Neural progenitor cell (in vitro differentiated cells): ENCODE data around the gene FOXK1. TPM values are rescaled to one million over a fixed set of nuclear protein-coding genes. Genes with fewer than 3 reads are reported as not detected.

Experiments
- DNase-seq: peaks from one replicate; pipeline ENCODE4 v3.0.0-alpha.2; 2016; ENCODE audit warnings: low spot score
- H2AFZ ChIP-seq: fragments of 200-600 bp; sonication (generic); replicated peaks from 2 replicates; pipeline ENCODE4 v1.6.1; 2016; ENCODE audit warnings: antibody characterized with exemption
- H3F3A ChIP-seq: fragments of 200-600 bp; sonication (generic); 2 replicates; pipeline ENCODE4 v1.6.1; 2016; ENCODE audit warnings: antibody characterized with exemption, low read depth
- H3K27ac ChIP-seq: fragments of 200-600 bp; sonication (generic); 2 replicates; pipeline ENCODE4 v1.5.1; 2016; ENCODE audit warnings: mild to moderate bottlenecking
- H3K27me3 ChIP-seq: fragments of 200-600 bp; sonication (generic); 2 replicates; pipeline ENCODE4 v1.6.1; 2016; ENCODE audit warnings: mild to moderate bottlenecking, moderate library complexity
- H3K36me3 ChIP-seq: fragments of 200-600 bp; sonication (generic); 2 replicates; pipeline ENCODE4 v1.5.1; 2016
- H3K4me1 ChIP-seq: fragments of 200-600 bp; sonication (generic); 2 replicates; pipeline ENCODE4 v1.6.1; 2016; ENCODE audit warnings: mixed run types
- H3K4me2 ChIP-seq: fragments of 200-600 bp; sonication (generic); 2 replicates; pipeline ENCODE4 v1.6.1; 2016
- H3K4me3 ChIP-seq: fragments of 200-600 bp; sonication (generic); 2 replicates; pipeline ENCODE4 v1.5.1; 2016
- H3K79me2 ChIP-seq: fragments of 200-600 bp; sonication (generic); 2 replicates; pipeline ENCODE4 v1.6.1; 2016; ENCODE audit warnings: low read depth
- H3K9ac ChIP-seq: fragments of 200-600 bp; sonication (generic); 2 replicates; pipeline ENCODE4 v1.6.1; 2016
- H3K9me3 ChIP-seq: fragments of 200-600 bp; sonication (generic); 2 replicates; pipeline ENCODE4 v1.5.1; 2016; ENCODE audit warnings: low read depth
- H4K20me1 ChIP-seq: fragments of 200-600 bp; sonication (generic); 2 replicates; pipeline ENCODE4 v1.6.1; 2016; ENCODE audit warnings: low read depth
- H3K27ac Mint-ChIP-seq: 3 replicates; pipeline ENCODE4 v1.8.0; 2021; ENCODE audit warnings: mixed read lengths
- H3K27me3 Mint-ChIP-seq: 2 replicates; pipeline ENCODE4 v1.8.0; 2022; ENCODE audit warnings: low read depth, mild to moderate bottlenecking, inconsistent platforms, moderate library complexity, mixed read lengths; ENCODE audit not compliant: insufficient read depth
- H3K36me3 Mint-ChIP-seq: 3 replicates; pipeline ENCODE4 v1.8.0; 2021; ENCODE audit warnings: mixed read lengths
- H3K4me1 Mint-ChIP-seq: 3 replicates; pipeline ENCODE4 v1.8.0; 2021; ENCODE audit warnings: mixed read lengths
- H3K4me3 Mint-ChIP-seq: 3 replicates; pipeline ENCODE4 v1.8.0; 2021; ENCODE audit warnings: mild to moderate bottlenecking, moderate library complexity, mixed read lengths
- H3K9me3 Mint-ChIP-seq: 3 replicates; pipeline ENCODE4 v1.8.0; 2020; ENCODE audit warnings: mixed read lengths
- EZH2 ChIP-seq: fragments of 200-600 bp; sonication (generic); IDR thresholded peaks from 2 replicates; pipeline ENCODE4 v1.6.1; 2017; ENCODE audit warnings: antibody characterized with exemption, mild to moderate bottlenecking, moderate library complexity
- EZH2phosphoT487 ChIP-seq: fragments of 200-600 bp; sonication (generic); IDR thresholded peaks from 2 replicates; pipeline ENCODE4 v1.6.1; 2017; ENCODE audit warnings: antibody characterized with exemption
- total RNA-seq: library from RNA; depleted of rRNA; stranded (reverse); fragments of >200 nt; gene quantifications from 2 replicates; pipeline ENCODE4 v1.2.3, GENCODE V29; 2015; ENCODE audit warnings: low replicate concordance
- TF ChIP-seq, protein P1 (sequence below): fragments of 200-600 bp; sonication (generic); IDR thresholded peaks from 2 replicates; pipeline ENCODE4 v1.5.1; 2017; ENCODE audit warnings: antibody characterized with exemption, mild to moderate bottlenecking

FOXK1 gene
- total RNA-seq, 1 donor from 2014 or later, result 11.1 TPM

DNA sequence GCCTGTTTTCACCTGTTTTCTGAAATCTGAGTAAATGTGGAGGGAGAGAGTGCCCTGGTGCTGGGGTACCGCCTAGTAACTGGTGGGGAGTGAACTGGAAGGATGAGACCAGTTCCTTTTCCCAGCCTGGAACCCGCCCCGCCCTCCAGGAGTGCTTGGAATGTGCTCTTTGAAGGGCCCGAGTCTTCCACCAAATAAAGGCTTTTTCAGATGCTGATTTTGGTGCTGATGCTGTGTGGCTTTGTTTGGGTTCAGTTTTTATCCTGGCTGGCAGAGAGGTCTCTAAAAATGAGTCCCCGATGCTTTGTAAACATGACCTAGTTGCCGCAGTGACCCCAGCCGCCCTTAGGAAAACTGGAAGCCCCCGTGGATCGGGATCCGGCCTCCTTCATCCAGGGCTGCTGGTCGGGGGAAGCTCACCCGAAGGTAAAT is 25.9 kb downstream of the FOXK1 start:
- Histone ChIP-seq H3K4me1 (peaks cover 37% of the 10 kb centered on the region), H3K9ac (no peak overlapping the region), H3K4me2 (peak overlapping the region; percentile 98), H4K20me1 (peaks cover 99% of the 10 kb centered on the region), H3K27ac (peak overlapping the region; percentile 15), H3K9me3 (no peaks in the 10 kb centered on the region), H3K4me3 (peak overlapping the region; percentile 58), H2AFZ (no peak overlapping the region), H3K27me3 (peaks cover 68% of the 10 kb centered on the region), H3K36me3 (no peaks in the 10 kb centered on the region), H3F3A (peaks cover 27% of the 10 kb centered on the region), H3K79me2 (peaks cover 71% of the 10 kb centered on the region)
- Mint-ChIP-seq H3K27me3 (peaks cover 5% of the 10 kb centered on the region), H3K36me3 (peaks cover 26% of the 10 kb centered on the region), H3K27ac (peak overlapping the region; percentile 98), H3K4me1 (peaks cover 65% of the 10 kb centered on the region), H3K9me3 (peaks cover 14% of the 10 kb centered on the region), H3K4me3 (peak overlapping the region; percentile 88)
- TF ChIP-seq EZH2phosphoT487, result no peak
- peak; percentile 37 for TF ChIP-seq EZH2
- TF ChIP-seq, protein P1, sequence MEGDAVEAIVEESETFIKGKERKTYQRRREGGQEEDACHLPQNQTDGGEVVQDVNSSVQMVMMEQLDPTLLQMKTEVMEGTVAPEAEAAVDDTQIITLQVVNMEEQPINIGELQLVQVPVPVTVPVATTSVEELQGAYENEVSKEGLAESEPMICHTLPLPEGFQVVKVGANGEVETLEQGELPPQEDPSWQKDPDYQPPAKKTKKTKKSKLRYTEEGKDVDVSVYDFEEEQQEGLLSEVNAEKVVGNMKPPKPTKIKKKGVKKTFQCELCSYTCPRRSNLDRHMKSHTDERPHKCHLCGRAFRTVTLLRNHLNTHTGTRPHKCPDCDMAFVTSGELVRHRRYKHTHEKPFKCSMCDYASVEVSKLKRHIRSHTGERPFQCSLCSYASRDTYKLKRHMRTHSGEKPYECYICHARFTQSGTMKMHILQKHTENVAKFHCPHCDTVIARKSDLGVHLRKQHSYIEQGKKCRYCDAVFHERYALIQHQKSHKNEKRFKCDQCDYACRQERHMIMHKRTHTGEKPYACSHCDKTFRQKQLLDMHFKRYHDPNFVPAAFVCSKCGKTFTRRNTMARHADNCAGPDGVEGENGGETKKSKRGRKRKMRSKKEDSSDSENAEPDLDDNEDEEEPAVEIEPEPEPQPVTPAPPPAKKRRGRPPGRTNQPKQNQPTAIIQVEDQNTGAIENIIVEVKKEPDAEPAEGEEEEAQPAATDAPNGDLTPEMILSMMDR, result no peak
- peak; percentile 85 for DNase-seq

DNA sequence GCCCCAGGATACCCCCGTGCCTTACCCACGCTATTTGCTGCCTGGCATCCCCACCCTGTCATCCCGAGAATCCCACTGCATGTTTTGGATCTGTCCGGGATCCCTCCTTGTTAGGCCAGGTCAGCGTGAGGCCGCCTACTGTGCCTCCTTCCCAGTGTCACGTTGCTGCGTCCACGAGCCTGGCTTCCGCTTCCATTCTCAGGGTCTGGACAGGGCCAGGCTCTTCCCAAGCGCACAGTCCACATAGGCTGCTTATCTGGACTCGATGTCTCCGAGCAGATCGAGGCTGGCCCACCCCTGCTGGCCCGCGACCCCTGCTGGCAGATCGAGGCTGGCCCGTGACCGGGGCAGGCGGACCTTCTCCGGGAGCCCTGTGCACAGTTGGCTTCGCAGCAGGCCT is 27.1 kb downstream of the FOXK1 start:
- Histone ChIP-seq H3K27ac (no peak overlapping the region), H3K9me3 (no peaks in the 10 kb centered on the region), H3K9ac (no peak overlapping the region), H3K4me1 (peaks cover 36% of the 10 kb centered on the region), H3K27me3 (peaks cover 58% of the 10 kb centered on the region), H4K20me1 (peaks cover 99% of the 10 kb centered on the region), H3F3A (peaks cover 27% of the 10 kb centered on the region), H3K4me3 (no peak overlapping the region), H3K4me2 (peak overlapping the region; percentile 98), H3K79me2 (peaks cover 69% of the 10 kb centered on the region), H3K36me3 (no peaks in the 10 kb centered on the region), H2AFZ (no peak overlapping the region)
- Mint-ChIP-seq H3K27ac (peak overlapping the region; percentile 90), H3K27me3 (peaks cover 5% of the 10 kb centered on the region), H3K4me3 (peak overlapping the region; percentile 30), H3K4me1 (peaks cover 57% of the 10 kb centered on the region), H3K9me3 (peaks cover 20% of the 10 kb centered on the region), H3K36me3 (peaks cover 28% of the 10 kb centered on the region)
- peak; percentile 53 for DNase-seq
- TF ChIP-seq EZH2, result no peak
- TF ChIP-seq, protein P1, result peak; percentile 48
- TF ChIP-seq EZH2phosphoT487, result no peak

DNA sequence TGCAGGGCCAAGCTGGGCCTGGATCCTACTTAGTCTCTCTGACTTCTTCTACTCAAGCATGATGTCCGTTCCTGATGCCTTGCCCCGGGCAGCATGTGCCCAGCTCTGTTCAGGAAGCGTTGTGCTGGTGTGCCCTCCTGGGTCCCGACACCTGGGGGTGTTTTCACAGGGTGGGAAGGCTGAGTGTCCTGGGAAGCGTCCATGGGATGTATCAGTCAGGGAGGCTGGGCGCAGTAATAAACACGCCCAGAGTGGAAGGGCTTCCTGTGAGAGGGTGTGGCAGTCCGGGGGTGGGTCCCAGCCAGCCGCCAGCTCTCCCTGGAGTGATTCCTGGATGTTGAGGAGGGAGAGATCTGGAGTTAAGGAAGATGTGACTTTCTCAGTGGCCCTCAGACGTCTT is 29.0 kb downstream of the FOXK1 start:
- no peak for DNase-seq
- H3K4me1 Mint-ChIP-seq, result peaks cover 46% of the 10 kb centered on the region
- H3K9ac ChIP-seq, result no peak overlapping the region
- no peak overlapping the region for H2AFZ ChIP-seq
- TF ChIP-seq, protein P1, result no peak
- TF ChIP-seq EZH2 (no peak), EZH2phosphoT487 (no peak)
- peaks cover 32% of the 10 kb centered on the region for H3K4me1 ChIP-seq
- no peak overlapping the region for H3K4me2 ChIP-seq
- no peak overlapping the region for H3K4me3 Mint-ChIP-seq
- peaks cover 33% of the 10 kb centered on the region for H3K9me3 Mint-ChIP-seq
- peaks cover 44% of the 10 kb centered on the region for H3K36me3 Mint-ChIP-seq
- peaks cover 39% of the 10 kb centered on the region for H3K27me3 ChIP-seq
- H3K79me2 ChIP-seq, result peaks cover 79% of the 10 kb centered on the region
- H3F3A ChIP-seq, result peaks cover 25% of the 10 kb centered on the region
- H3K27ac Mint-ChIP-seq, result no peak overlapping the region
- H3K27ac ChIP-seq, result no peak overlapping the region
- H3K27me3 Mint-ChIP-seq, result peaks cover 8% of the 10 kb centered on the region
- no peak overlapping the region for H3K4me3 ChIP-seq
- H3K36me3 ChIP-seq, result no peaks in the 10 kb centered on the region
- peaks cover 98% of the 10 kb centered on the region for H4K20me1 ChIP-seq
- H3K9me3 ChIP-seq, result no peaks in the 10 kb centered on the region
